Ovary (tissue), 9 donors: Measurements from ENCODE around the gene AK9. TPM values are rescaled to one million over a fixed set of nuclear protein-coding genes. Genes with fewer than 3 reads are reported as not detected.

Experiments used
- DNase-seq, 5 donors: peaks; one replicate each; pipeline ENCODE4 v3.0.0-alpha.2; 2019 to 2020
- H3K27ac ChIP-seq, 2 donors: fragments of 200-600 bp; one replicate each; pipeline versions ENCODE4 v1.5.1 to v1.8.0; 2019 to 2022
- H3K27me3 ChIP-seq: fragments of 200-600 bp; one replicate; pipeline ENCODE4 v1.8.0; 2022
- H3K36me3 ChIP-seq: fragments of 200-600 bp; sonication (generic); one replicate; pipeline ENCODE4 v1.5.1; 2019
- H3K4me1 ChIP-seq: one replicate; pipeline ENCODE4 v1.8.1; 2013; ENCODE audit warnings: mild to moderate bottlenecking, moderate library complexity; ENCODE audit not compliant: insufficient read depth
- H3K4me3 ChIP-seq: fragments of 200-600 bp; sonication (generic); one replicate; pipeline ENCODE4 v1.5.1; 2017
- H3K9me3 ChIP-seq, 2 donors: fragments of 200-600 bp in 1 of 2; sonication (generic) in 1 of 2; one replicate each; pipeline versions ENCODE4 v1.5.1 to v1.8.1; 2013 to 2019; ENCODE audit warnings: mild to moderate bottlenecking in 1 of 2, moderate library complexity in 1 of 2
- CTCF ChIP-seq, 3 donors: fragments of 450-650 bp in 2 of 3; fragments of 200-600 bp in 1 of 3; IDR thresholded peaks; one replicate each; pipeline versions ENCODE4 v1.5.1 to v1.8.0; 2016 to 2022; ENCODE audit warnings: antibody characterized with exemption in 3 of 3, mild to moderate bottlenecking in 1 of 3
- EP300 ChIP-seq: sonication (generic); formaldehyde crosslinking; IDR thresholded peaks from one replicate; pipeline ENCODE4 v1.6.1; 2017; ENCODE audit warnings: antibody characterized with exemption
- POLR2A ChIP-seq: fragments of 450-650 bp; IDR thresholded peaks from one replicate; pipeline ENCODE4 v1.6.1; 2017; ENCODE audit warnings: antibody characterized with exemption, mild to moderate bottlenecking, moderate library complexity
- WGBS, 3 donors: extraction: QIAGEN DNeasy Blood & Tissue Kit in 1 of 3; methylation state at CpG; one replicate each; pipeline versions ENCODE4 v1.1.5 to v1.1.7; 2013 to 2017; 5-methylcytosine and 5-hydroxymethylcytosine counted together
- intact Hi-C, 4 donors: fragments of 100-400 bp; cut with DNase I; formaldehyde crosslinking; loops; one replicate each; pipeline versions ENCODE4 v1.11.0 to v1.15.1; 2022 to 2023
- polyA plus RNA-seq, 2 donors: library from polyadenylated mRNA; stranded (reverse); fragments of 200-250 nt in 1 of 2; fragments of 350-450 nt in 1 of 2; fragmentation: Illumina TruSeq in 1 of 2; extraction: RNeasy Lipid Tissue Mini Kit (QIAGEN cat#74804) in 1 of 2; gene quantifications; one replicate each; pipeline ENCODE4 v1.2.3, GENCODE V29; 2013 to 2014
- total RNA-seq, 7 donors: library from RNA; depleted of rRNA in 2 of 7; stranded (reverse); fragments of >200 nt in 2 of 7; fragmentation: NEBNext Ultra II Directional in 3 of 7; extraction: Animal tissue kit (Norgen Biotek cat#: 25700) in 3 of 7; gene quantifications; one replicate each; pipeline versions ENCODE4 v1.1.0 to v1.2.4, GENCODE V29; 2016 to 2023
- donor health status: DM: no; HTN: no; CAD: no; lungs with moderate emphysema.
- donor health status: DM: no; HTN: no; CAD: no.
- donor health status: Bipolar disorder and iron deficiency.
- donor health status: DM: yes; HTN: yes; CAD: no.
- donor health status: DM: no; HTN: no; CAD: no.
- donor health status: DM: yes; HTN: yes; CAD: no.

The AK9 gene
- total and polyA plus RNA-seq, 9 donors, result 2.9 to 17.5 (median 9.2) TPM

- Histone ChIP-seq H3K4me3 (no peak overlapping the region), H3K27ac (no peak overlapping the region), H3K36me3 (no peaks in the 10 kb centered on the region), H3K4me1 (no peaks in the 10 kb centered on the region), H3K27me3 (no peaks in the 10 kb centered on the region), H3K9me3 (no peaks in the 10 kb centered on the region)
- TF ChIP-seq EP300 (no peak), CTCF (IDR thresholded peaks at IDR 0.05) (no peak), POLR2A (no peak)
- intact Hi-C loops, result no loop called here
- DNase-seq, result no peak
- 39 to 55% (median 49%) methylated on average over 2 of the region's 2 CpGs for WGBS, 3 donors
Measured at GRCh38 chr6:109490713-109491112, 200.3 kb downstream of the AK9 start.

- Histone ChIP-seq H3K27me3 (no peaks in the 10 kb centered on the region), H3K9me3 (no peaks in the 10 kb centered on the region), H3K27ac (no peak overlapping the region), H3K4me3 (no peak overlapping the region), H3K4me1 (no peaks in the 10 kb centered on the region), H3K36me3 (no peaks in the 10 kb centered on the region)
- intact Hi-C loops, result no loop called here
- DNase-seq, result no peak
- TF ChIP-seq CTCF (IDR thresholded peaks at IDR 0.05), result no peak
- TF ChIP-seq POLR2A, result no peak
- no peak for TF ChIP-seq EP300
Measured at GRCh38 chr6:109488001-109488400, 203.0 kb downstream of the AK9 start.

GRCh38 chr6:109486068-109486467, 204.9 kb downstream of the AK9 start:
- H3K4me1 ChIP-seq, result peaks cover 5% of the 10 kb centered on the region
- H3K27ac ChIP-seq, result no peak overlapping the region
- no peak for DNase-seq
- intact Hi-C loops, result no loop called here
- no peaks in the 10 kb centered on the region for H3K36me3 ChIP-seq
- H3K9me3 ChIP-seq, result no peaks in the 10 kb centered on the region
- 85 to 94% (median 90%) methylated on average over 1 of the region's 1 CpG for whole genome bisulfite sequencing, 3 donors
- H3K4me3 ChIP-seq, result no peak overlapping the region
- no peaks in the 10 kb centered on the region for H3K27me3 ChIP-seq
- no peak for TF ChIP-seq POLR2A
- TF ChIP-seq EP300, result no peak
- no peak for TF ChIP-seq CTCF (IDR thresholded peaks at IDR 0.05)

GRCh38 chr6:109485266-109485935, 205.6 kb downstream of the AK9 start:
- no peak overlapping the region for H3K4me3 ChIP-seq
- no peak overlapping the region for H3K27ac ChIP-seq
- intact Hi-C loops, result no loop called here
- no peaks in the 10 kb centered on the region for H3K9me3 ChIP-seq
- no peaks in the 10 kb centered on the region for H3K27me3 ChIP-seq
- no peaks in the 10 kb centered on the region for H3K36me3 ChIP-seq
- H3K4me1 ChIP-seq, result peaks cover 5% of the 10 kb centered on the region
- DNase-seq, result no peak
- no peak for TF ChIP-seq EP300
- no peak for TF ChIP-seq POLR2A
- no peak for TF ChIP-seq CTCF (IDR thresholded peaks at IDR 0.05)
- 55 to 56% (median 55%) methylated on average over 3 of the region's 3 CpGs for WGBS, 3 donors
